GM13977 (cell line): ENCODE measurements around the gene HNRNPUL2.

Source experiments
- DNase-seq: peaks from one replicate; pipeline ENCODE4 v3.0.0; 2012; ENCODE audit warnings: low spot score
- in situ Hi-C: fragments of 300-500 bp; cut with MboI; formaldehyde crosslinking; loops from one replicate; pipeline ENCODE4 v1.12.0; 2022; ENCODE audit warnings: low sequenced_read_pairs, low pct_unique_long_range_greater_than_20kb, mixed read lengths, inconsistent platforms; ENCODE audit not compliant: unreplicated experiment
- TF ChIP-seq, protein P1 (sequence below): IDR thresholded peaks from 2 replicates; pipeline ENCODE4 v1.5.1; 2012; ENCODE audit warnings: mild to moderate bottlenecking, control low read depth; ENCODE audit not compliant: insufficient read depth; ENCODE audit errors: extremely low read depth, missing control alignments

HNRNPUL2 gene

DNA sequence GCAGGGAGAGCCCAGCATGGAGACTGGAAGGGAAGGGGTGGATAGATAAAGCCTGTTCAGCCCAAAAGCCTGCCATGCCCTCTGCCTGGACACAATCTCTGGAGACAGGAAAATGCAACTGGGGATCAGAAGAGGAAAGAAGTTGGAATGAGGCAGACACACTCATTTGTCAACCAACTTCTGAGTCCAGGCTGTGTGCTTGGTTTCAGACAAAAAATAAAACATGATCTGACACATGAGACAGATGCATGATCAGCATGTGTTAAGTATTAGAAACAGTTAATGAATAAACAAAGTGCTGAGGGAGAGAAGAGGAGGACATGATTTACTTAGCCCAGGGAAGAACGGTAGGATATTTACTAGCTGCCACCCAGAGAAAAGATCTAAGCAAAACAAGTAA is 38.8 kb downstream of the HNRNPUL2 start:
- in situ Hi-C loops: no loop called here
- no peak for DNase-seq
- TF ChIP-seq, protein P1, sequence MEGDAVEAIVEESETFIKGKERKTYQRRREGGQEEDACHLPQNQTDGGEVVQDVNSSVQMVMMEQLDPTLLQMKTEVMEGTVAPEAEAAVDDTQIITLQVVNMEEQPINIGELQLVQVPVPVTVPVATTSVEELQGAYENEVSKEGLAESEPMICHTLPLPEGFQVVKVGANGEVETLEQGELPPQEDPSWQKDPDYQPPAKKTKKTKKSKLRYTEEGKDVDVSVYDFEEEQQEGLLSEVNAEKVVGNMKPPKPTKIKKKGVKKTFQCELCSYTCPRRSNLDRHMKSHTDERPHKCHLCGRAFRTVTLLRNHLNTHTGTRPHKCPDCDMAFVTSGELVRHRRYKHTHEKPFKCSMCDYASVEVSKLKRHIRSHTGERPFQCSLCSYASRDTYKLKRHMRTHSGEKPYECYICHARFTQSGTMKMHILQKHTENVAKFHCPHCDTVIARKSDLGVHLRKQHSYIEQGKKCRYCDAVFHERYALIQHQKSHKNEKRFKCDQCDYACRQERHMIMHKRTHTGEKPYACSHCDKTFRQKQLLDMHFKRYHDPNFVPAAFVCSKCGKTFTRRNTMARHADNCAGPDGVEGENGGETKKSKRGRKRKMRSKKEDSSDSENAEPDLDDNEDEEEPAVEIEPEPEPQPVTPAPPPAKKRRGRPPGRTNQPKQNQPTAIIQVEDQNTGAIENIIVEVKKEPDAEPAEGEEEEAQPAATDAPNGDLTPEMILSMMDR: no peak

DNA sequence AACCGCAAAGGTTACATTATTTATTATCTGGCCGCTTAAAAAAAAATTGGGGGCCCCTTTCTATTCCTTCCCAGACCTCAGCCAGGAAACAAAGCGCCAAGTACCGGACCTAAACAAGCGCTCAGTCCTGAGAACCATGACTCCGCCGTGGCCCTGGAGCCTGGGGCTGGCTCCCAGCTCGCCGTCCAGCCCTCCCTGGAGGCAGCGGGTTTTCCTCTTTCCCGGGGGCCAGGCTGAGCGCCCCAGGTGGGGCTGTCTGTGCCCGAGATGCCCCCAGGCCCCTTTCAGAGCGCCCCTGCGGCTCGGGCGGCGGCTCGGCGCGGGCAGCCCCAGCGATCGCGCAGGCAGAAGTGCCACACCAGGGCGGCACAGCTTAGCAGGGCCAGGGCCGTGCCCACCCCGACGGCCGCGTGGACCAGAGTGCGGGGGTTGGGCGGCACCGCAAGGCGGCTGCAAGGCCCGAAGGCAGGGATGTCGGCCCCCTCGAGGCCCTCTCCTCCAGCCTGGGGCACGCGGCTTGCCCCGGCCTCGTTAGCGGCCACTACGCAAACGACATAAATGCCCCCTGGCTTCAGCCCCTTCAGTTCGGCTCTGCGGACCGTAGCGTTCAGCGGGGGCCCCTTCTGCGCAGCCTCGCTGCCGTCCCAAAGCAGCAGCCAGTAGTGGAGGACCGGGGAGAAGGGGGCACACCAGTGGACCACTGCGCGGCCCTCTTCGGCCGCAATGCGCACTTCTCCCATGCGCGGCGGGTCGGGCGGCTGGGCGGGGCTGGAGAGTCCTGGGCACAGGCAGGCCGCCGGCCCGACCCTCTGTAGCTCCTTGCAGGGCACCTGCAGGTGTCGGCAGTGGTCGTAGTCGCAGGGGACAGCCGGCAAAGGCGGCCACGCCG is 39.5 kb downstream of the HNRNPUL2 start:
- DNase-seq: no peak
- in situ Hi-C loops: no loop called here
- TF ChIP-seq, protein P1: no peak

DNA sequence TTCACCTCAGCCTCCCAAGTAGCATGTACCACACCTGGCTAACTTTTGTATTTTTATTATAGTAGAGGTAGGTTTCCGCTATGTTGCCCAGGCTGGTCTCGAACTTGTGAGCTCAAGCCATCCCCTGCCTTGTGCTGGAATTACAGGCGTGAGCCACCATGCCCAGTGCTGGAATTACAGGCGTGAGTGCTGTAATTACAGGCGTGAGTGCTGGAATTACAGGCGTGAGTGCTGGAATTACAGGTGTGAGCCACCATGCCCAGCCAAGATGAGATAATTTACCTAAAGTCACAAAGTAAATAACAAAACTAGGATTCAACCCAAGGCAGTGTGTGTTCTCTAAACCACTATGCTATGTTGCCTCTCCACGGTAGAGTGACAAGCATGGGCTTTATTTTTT is 44.7 kb downstream of the HNRNPUL2 start:
- TF ChIP-seq, protein P1: no peak
- in situ Hi-C loops: no loop called here
- no peak for DNase-seq

DNA sequence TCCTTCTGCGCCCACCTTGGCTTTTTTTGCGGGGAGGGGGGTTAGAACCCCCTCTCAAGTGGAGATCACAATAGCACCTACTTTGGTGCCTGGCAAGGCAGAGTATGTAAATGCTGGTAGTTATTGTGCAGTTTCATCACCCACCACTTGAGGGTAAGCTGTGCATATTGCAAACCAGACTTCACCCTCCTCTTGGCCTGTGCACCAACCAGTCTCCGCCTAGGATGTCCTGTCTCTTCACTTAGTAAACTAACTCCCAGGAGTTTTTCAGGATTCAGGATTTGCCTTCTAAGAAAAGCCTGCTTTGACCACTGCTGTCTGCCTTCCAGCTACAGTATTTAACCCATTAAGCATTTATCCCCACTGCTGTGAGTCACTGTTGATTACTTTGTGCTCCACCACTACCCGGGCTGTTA is 46.4 kb downstream of the HNRNPUL2 start:
- in situ Hi-C loops: no loop called here
- DNase-seq: peak; percentile 75
- TF ChIP-seq, protein P1: peak; percentile 55

DNA sequence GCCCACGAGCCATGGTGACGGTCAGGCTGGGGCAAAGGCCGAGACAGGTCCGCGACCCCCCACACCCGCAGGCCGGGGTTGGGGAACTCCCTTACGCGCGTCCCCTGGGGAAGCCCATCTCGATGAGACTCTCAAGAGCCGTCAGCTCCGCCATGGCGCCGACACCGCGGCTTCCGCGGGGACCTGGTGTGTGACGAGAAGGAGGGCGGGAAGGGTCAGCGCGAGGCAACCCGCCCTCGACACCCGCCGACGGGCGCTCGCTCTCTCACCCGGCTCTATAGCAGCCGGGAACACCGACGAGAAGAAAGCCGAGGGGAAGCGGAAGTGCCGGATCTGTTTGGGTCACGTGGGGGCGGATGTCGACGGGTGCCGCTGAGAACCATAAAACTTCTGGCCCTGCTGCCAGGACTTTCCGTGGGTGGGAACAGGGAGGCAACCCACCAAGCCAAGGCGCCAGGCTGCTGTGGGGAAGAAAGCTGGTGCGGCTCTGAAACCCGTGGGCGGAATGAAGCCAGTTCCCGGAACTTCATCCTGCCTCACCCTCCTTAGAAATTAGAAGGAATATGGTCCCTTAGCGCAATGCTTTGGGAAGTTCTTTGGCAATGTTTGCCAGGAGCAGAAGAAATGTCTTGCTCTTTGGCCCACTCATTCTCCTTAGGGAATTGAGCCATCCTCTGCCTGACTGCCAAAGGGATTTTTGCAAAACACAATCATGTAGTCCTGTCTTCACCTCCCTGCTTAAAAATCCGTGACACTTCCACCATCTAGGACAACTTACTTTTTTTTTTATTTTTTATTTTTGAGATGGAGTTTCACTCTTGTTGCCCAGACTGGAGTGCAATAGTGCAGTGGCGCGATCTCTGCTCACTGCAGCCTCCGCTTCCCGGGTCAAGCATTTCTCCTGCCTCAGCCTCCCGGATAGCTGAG is 48.2 kb downstream of the HNRNPUL2 start, which contains the start of gene UBXN1:
Gene UBXN1 (minus strand): TSS at position 304 of the 927 bp plus-strand sequence. CDS start 150 bp downstream, at position 154.
- in situ Hi-C loops: no loop called here
- DNase-seq: peak; percentile 93
- TF ChIP-seq, protein P1: no peak

DNA sequence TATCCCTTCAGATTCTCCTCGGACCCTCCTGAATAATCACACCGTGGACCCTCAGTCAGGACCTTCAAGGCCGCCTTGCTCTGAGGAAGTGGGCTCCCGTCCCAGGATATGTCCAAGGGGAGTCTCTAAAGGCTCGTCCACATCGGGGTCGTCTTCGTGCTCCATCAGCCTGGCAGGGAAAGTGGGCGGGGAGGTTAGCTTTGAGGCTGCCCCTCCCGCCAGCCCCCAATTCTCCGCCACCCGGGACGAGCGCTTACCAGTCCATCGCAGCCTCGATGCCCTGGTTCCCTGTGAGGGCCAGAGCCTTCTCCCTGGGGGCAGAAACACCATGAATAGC is 48.9 kb downstream of the HNRNPUL2 start:
- TF ChIP-seq, protein P1: no peak
- in situ Hi-C loops: no loop called here
- no peak for DNase-seq
